BLaER1 treated with 17β-estradiol and CSF1 and Interleukin-3, amounts not matched to agents 10 nM and 100 nM (cell line): ENCODE data around the gene ZDHHC22.

ENCODE experiments used
- H3K27ac ChIP-seq, 11 experiments: shearing (Covaris generic); formaldehyde crosslinking; 2 replicates each; pipeline ENCODE4 v1.8.1; 2022
- H3K27me3 ChIP-seq, 11 experiments: shearing (Covaris generic); formaldehyde crosslinking; 2 replicates each; pipeline ENCODE4 v1.8.1; 2022
- H3K36me3 ChIP-seq, 11 experiments: shearing (Covaris generic); formaldehyde crosslinking; 2 replicates each; pipeline ENCODE4 v1.8.1; 2022
- H3K4me1 ChIP-seq, 10 experiments: shearing (Covaris generic); formaldehyde crosslinking; 2 replicates each; pipeline ENCODE4 v1.8.1; 2022
- H3K4me2 ChIP-seq, 11 experiments: shearing (Covaris generic); formaldehyde crosslinking; 2 replicates each; pipeline ENCODE4 v1.8.1; 2022
- H3K4me3 ChIP-seq, 10 experiments: shearing (Covaris generic); formaldehyde crosslinking; 2 replicates each; pipeline ENCODE4 v1.8.1; 2022
- H3K9ac ChIP-seq, 11 experiments: shearing (Covaris generic); formaldehyde crosslinking; 2 replicates each; pipeline ENCODE4 v1.8.1; 2022
- H3K9me3 ChIP-seq, 11 experiments: shearing (Covaris generic); formaldehyde crosslinking; replicated peaks in 1 of 11; 2 replicates each; pipeline ENCODE4 v1.8.1; 2022
- H4K20me1 ChIP-seq, 11 experiments: shearing (Covaris generic); formaldehyde crosslinking; 2 replicates each; pipeline ENCODE4 v1.8.1; 2022
- Cebpa-rat ChIP-seq, 11 experiments: shearing (Covaris generic); IDR thresholded peaks; 2 replicates each; pipeline ENCODE4 v1.8.1; 2022

The ZDHHC22 gene

DNA sequence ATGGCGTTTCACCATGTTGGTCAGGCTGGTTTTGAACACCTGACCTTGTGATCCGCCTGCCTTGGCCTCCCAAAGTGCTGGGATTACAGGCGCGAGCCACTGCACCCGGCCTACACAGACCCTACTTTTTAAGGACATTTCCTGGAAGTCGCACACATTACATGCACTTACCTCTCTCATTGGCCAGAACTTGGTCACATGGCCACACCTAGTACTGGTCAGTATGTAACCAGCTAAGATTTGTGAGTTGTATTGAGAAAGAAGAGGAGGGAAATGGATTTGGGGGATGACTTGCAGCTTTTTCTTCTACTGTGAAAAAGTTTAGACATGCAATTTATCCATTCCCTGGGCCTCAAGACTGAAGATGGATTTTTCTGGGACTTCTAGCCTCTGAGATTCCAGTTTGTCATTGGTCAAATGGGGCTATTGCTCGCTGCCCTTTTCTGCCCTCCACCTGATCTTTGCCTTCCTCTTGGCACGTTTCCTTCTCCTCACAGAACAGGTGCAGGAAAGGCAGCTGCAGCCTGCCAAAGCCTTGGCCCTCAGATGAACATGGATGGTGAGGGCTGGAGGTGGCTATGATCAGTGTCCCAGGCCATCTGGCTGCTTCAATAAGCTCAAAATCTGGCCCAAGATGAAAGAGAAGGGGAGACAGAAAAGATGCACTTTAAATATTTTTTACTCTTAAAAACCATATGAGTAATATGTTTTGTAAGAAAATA, 7.1 kb upstream of the ZDHHC22 start:
- no peak overlapping the region for H3K4me3 ChIP-seq
- no peak for TF ChIP-seq Cebpa-rat (IDR thresholded peaks at IDR 0.05)
- no peak overlapping the region for H3K9ac ChIP-seq
- H3K27ac ChIP-seq, result no peak overlapping the region
- no peak overlapping the region for H3K4me2 ChIP-seq
- peaks cover 0 to 5% (median 0%) of the 10 kb centered on the region in 11 experiments; a peak in 4 of 22 replicates for H4K20me1 ChIP-seq
- peaks cover 0 to 5% (median 0%) of the 10 kb centered on the region in 10 experiments; a peak in 1 of 20 replicates for H3K4me1 ChIP-seq
- no peaks in the 10 kb centered on the region for H3K36me3 ChIP-seq
- no peaks in the 10 kb centered on the region for H3K9me3 ChIP-seq
- H3K27me3 ChIP-seq, result peaks cover 34 to 39% (median 38%) of the 10 kb centered on the region in 11 experiments

GRCh38 chr14:77145975-77146740, 4.6 kb upstream of the ZDHHC22 start:
- Histone ChIP-seq H3K27ac (no peak overlapping the region), H3K9ac (no peak overlapping the region), H3K4me3 (no peak overlapping the region), H3K4me1 (peaks cover 0 to 7% (median 6%) of the 10 kb centered on the region in 10 experiments; a peak in 11 of 20 replicates), H4K20me1 (peaks cover 0 to 22% (median 13%) of the 10 kb centered on the region in 11 experiments; a peak in 10 of 22 replicates), H3K9me3 (no peaks in the 10 kb centered on the region), H3K4me2 (no peak overlapping the region), H3K27me3 (peaks cover 59 to 65% (median 63%) of the 10 kb centered on the region in 11 experiments), H3K36me3 (no peaks in the 10 kb centered on the region)
- no peak for TF ChIP-seq Cebpa-rat (IDR thresholded peaks at IDR 0.05)

DNA sequence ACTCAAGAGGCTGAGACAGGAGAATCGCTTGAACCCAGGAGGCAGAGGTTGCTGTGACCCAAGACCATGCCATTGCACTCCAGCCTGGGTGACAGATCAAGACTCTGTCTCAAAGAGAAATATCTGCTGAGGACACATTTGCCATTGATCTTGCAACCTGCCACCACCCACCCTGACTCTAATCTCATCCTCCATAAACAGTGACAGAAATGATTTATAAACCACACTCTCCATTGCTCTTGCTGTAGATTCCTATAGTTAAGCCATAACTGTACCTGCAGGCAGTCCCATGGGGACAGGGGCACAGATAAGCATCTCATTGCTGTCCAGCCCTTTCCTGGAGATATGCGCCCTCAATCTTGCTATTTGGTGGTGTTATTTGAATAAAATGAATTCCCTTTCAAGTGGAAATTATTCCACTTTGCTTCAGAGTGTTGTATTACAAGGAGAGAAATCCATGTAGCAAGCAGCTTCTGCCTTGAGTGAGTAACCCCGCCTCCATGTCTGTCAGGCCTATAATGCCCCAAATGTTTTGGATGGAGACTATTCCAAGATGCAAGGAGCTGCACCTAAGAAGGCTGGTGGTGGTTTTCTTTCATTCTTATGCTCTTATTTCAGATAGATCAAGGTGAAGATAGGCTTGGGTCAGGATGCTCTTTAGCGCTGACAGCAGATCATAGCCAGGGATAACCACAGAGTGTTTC, 3.0 kb upstream of the ZDHHC22 start:
- TF ChIP-seq Cebpa-rat (IDR thresholded peaks at IDR 0.05), result no peak
- Histone ChIP-seq H3K9me3 (no peaks in the 10 kb centered on the region), H3K27ac (no peak overlapping the region), H3K4me2 (no peak overlapping the region), H3K9ac (no peak overlapping the region), H3K27me3 (peaks cover 75 to 80% (median 79%) of the 10 kb centered on the region in 11 experiments), H3K4me3 (no peak overlapping the region), H4K20me1 (peaks cover 0 to 37% (median 27%) of the 10 kb centered on the region in 11 experiments; a peak in 15 of 22 replicates), H3K36me3 (no peaks in the 10 kb centered on the region), H3K4me1 (peaks cover 12 to 21% (median 20%) of the 10 kb centered on the region in 10 experiments)

DNA sequence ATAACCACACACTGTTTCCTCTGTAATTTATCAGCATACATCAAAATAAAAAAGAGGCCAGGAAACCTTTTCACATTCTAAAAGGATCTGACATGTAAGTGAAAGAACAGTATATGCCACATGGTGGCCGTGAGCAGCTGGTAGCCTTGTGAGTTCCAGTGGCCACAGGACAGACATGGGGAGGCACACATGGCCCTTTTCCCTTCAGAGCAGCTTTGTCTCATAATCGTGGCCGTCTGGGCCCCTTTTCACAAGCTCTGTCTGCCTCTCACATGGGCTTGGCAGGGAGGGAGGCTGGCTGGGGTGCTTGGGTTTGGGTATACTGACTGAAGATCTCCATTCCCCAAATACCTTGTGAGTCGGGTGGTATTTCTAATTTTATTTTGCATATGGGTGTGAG, 1.5 kb upstream of the ZDHHC22 start:
- no peaks in the 10 kb centered on the region for H3K9me3 ChIP-seq
- no peak overlapping the region for H3K27ac ChIP-seq
- peaks cover 0 to 43% (median 27%) of the 10 kb centered on the region in 11 experiments; a peak in 15 of 22 replicates for H4K20me1 ChIP-seq
- peaks cover 90 to 95% (median 94%) of the 10 kb centered on the region in 11 experiments for H3K27me3 ChIP-seq
- H3K4me3 ChIP-seq, result no peak overlapping the region
- H3K4me1 ChIP-seq, result peaks cover 17 to 27% (median 25%) of the 10 kb centered on the region in 10 experiments
- TF ChIP-seq Cebpa-rat (IDR thresholded peaks at IDR 0.05), result no peak
- no peak overlapping the region for H3K4me2 ChIP-seq
- H3K36me3 ChIP-seq, result no peaks in the 10 kb centered on the region
- no peak overlapping the region for H3K9ac ChIP-seq

GRCh38 chr14:77142005-77142800, 612 bp upstream of the ZDHHC22 start:
- no peaks in the 10 kb centered on the region for H3K36me3 ChIP-seq
- no peaks in the 10 kb centered on the region for H3K9me3 ChIP-seq
- no peak for TF ChIP-seq Cebpa-rat (IDR thresholded peaks at IDR 0.05)
- peak overlapping the region in 2 of 11 experiments; percentile 44 to 72; a peak in 3 of 22 replicates for H3K9ac ChIP-seq
- H3K27ac ChIP-seq, result no peak overlapping the region
- peaks cover 0 to 43% (median 27%) of the 10 kb centered on the region in 11 experiments; a peak in 15 of 22 replicates for H4K20me1 ChIP-seq
- H3K4me2 ChIP-seq, result peak overlapping the region; percentile 89 to 99 (median 98)
- peaks cover 17 to 27% (median 25%) of the 10 kb centered on the region in 10 experiments for H3K4me1 ChIP-seq
- H3K27me3 ChIP-seq, result peaks cover 94 to 98% (median 97%) of the 10 kb centered on the region in 11 experiments
- H3K4me3 ChIP-seq, result peak overlapping the region; percentile 54 to 70 (median 64)

DNA sequence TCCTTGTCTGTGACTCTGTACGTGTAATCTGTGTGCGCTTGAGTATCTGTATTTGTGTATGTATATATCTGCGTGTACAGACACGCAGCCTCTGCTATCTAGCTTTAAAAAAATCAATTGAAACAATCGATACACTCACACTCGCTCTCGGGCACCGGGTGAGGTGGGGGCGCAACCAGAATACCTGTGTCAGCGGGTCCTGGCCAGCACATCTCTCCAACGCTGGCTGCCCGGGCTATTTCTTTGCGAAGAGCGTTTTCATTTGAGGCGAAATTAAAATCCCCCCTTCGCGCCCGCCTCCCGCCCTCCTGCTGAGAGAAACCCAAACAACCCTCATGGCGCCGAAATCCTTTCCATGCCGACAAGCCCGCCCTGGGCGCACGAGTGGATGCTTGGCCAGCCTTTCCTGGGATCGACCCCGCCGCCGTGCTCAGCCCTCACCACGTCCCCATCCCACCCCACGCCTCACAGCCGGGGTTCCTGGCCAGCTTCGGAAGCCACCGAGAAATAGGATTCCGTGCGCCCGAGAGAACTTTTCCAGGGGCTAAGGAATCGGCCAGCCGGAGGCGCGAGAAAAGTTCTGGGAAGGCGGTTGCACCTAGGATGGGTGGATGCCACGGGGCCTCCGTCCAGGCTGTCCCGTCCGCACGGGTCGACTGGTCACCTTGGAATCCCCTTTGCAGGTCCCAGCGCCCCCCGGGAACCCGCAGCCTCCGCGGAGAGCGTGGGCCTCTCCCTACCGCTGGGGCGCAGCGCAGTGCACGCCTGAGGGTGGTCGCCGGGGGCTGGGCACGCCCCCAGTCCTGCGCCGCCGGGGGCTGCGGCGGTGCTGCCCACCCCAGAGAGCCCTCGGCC, 1.0 kb downstream of the ZDHHC22 start:
- H3K27ac ChIP-seq, result no peak overlapping the region
- H3K27me3 ChIP-seq, result peaks cover 80 to 98% (median 86%) of the 10 kb centered on the region in 11 experiments
- peaks cover 0 to 43% (median 27%) of the 10 kb centered on the region in 11 experiments; a peak in 16 of 22 replicates for H4K20me1 ChIP-seq
- peaks cover 17 to 27% (median 25%) of the 10 kb centered on the region in 10 experiments for H3K4me1 ChIP-seq
- no peaks in the 10 kb centered on the region for H3K9me3 ChIP-seq
- TF ChIP-seq Cebpa-rat (IDR thresholded peaks at IDR 0.05), result no peak
- peak overlapping the region in 6 of 11 experiments; percentile 37 to 72 (median 48); a peak in 4 of 22 replicates for H3K9ac ChIP-seq
- H3K4me3 ChIP-seq, result peak overlapping the region; percentile 54 to 70 (median 64)
- H3K4me2 ChIP-seq, result peak overlapping the region; percentile 89 to 99 (median 98)
- H3K36me3 ChIP-seq, result no peaks in the 10 kb centered on the region

DNA sequence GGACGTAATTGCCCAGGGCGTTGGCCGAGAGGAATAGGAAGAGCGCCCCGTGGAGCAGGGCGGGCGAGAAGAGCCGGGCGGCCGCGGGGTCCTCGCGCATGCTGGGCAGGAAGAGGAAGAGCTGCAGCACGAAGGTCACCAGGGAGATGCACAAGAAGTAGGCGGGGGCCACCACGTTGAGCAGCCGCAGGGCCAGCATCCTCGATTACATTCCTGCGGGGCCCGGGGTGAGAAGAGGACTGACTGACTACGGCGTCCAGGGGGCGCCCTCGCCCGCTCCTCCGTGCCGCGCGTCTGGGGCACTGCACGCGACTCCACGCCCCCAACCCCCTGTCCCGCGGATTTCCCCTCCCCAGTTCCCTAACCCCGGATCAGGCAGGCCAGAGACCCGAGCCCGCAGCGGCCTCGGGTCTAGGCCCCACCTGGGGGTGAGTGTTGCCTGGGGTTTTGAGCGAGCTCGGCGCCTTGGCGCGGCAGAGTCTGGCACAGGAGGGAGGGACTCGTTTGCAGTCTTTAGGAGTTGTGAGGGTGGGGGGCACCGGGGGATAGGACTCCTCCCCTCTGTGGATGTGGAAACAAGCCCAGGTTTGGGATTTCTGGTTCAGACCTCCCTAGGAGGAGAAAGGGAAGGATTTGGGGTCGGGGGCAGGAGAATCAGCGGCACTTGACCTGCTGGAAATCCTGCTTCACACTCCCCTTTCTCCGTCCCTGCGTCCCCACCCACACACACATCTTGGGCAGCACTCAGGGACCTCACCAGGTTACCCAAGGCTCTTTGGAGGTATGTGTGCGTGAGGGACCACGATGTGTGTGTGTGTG, 1.8 kb downstream of the ZDHHC22 start:
- Histone ChIP-seq H3K27ac (no peak overlapping the region), H3K4me1 (peaks cover 17 to 27% (median 25%) of the 10 kb centered on the region in 10 experiments), H3K9ac (no peak overlapping the region), H3K9me3 (no peaks in the 10 kb centered on the region), H3K4me2 (peak overlapping the region; percentile 42 to 74 (median 67)), H4K20me1 (peaks cover 0 to 43% (median 27%) of the 10 kb centered on the region in 11 experiments; a peak in 16 of 22 replicates), H3K4me3 (peak overlapping the region in 5 of 10 experiments; percentile 5 to 36 (median 11); a peak in 5 of 20 replicates), H3K27me3 (peaks cover 74 to 98% (median 85%) of the 10 kb centered on the region in 11 experiments), H3K36me3 (no peaks in the 10 kb centered on the region)
- no peak for TF ChIP-seq Cebpa-rat (IDR thresholded peaks at IDR 0.05)
